Esophagus (tissue), 2 donors: Measurements from ENCODE around the gene RPS2. TPM values are rescaled to one million over a fixed set of nuclear protein-coding genes. Genes with fewer than 3 reads are reported as not detected.
"Not testable (repeated sequence)": the region's sequence is repeated elsewhere in the genome, so short reads cannot be mapped to it uniquely, and the experiment has no call there.

Experiments used
- H3K27ac ChIP-seq, 2 donors: one replicate each; pipeline ENCODE4 v1.5.1; 2013; ENCODE audit warnings: low read depth in 2 of 2, mild to moderate bottlenecking in 2 of 2, inconsistent platforms in 1 of 2, low read length in 1 of 2, moderate library complexity in 1 of 2
- H3K27me3 ChIP-seq, 2 donors: one replicate each; pipeline ENCODE4 v1.6.1; 2013; ENCODE audit warnings: low read length in 2 of 2, control low read depth in 1 of 2, mild to moderate bottlenecking in 1 of 2; ENCODE audit not compliant: insufficient read depth in 2 of 2, control insufficient read depth in 1 of 2
- H3K36me3 ChIP-seq, 2 donors: one replicate each; pipeline ENCODE4 v1.6.1; 2013; ENCODE audit warnings: low read length in 1 of 2; ENCODE audit not compliant: control insufficient read depth in 2 of 2, insufficient read depth in 2 of 2
- H3K4me1 ChIP-seq, 2 donors: one replicate each; pipeline ENCODE4 v1.6.1; 2013; ENCODE audit warnings: low read length in 1 of 2; ENCODE audit not compliant: control insufficient read depth in 2 of 2, insufficient read depth in 2 of 2
- H3K4me3 ChIP-seq, 2 donors: one replicate each; pipeline ENCODE4 v1.5.1; 2013; ENCODE audit warnings: low read length in 2 of 2, mild to moderate bottlenecking in 2 of 2, low read depth in 1 of 2, moderate library complexity in 1 of 2
- H3K9me3 ChIP-seq, 2 donors: one replicate each; pipeline ENCODE4 v1.6.1; 2013; ENCODE audit warnings: mild to moderate bottlenecking in 2 of 2, low read depth in 1 of 2, low read length in 1 of 2, moderate library complexity in 1 of 2; ENCODE audit not compliant: control insufficient read depth in 2 of 2, insufficient read depth in 1 of 2
- WGBS, 2 donors: extraction: QIAGEN DNeasy Blood & Tissue Kit; methylation state at CpG; one replicate each; pipeline ENCODE4 v1.1.7; 2013; 5-methylcytosine and 5-hydroxymethylcytosine counted together
- polyA plus RNA-seq, 2 donors: library from polyadenylated mRNA; stranded (reverse); fragments of 200-250 nt; gene quantifications; one replicate each; pipeline ENCODE4 v1.2.3, GENCODE V29; 2013
- donor health status: healthy with polysubstance abuse.
- donor health status: Bipolar disorder and iron deficiency.

Gene RPS2
- polyA plus RNA-seq, 2 donors: 2,871 to 3,908 TPM

- Histone ChIP-seq H3K4me1 (peaks cover 6% of the 10 kb centered on the region in 2 donors), H3K27ac (no peak overlapping the region), H3K9me3 (no peaks in the 10 kb centered on the region), H3K27me3 (no peaks in the 10 kb centered on the region), H3K4me3 (no peak overlapping the region), H3K36me3 (peaks cover 0 to 2% of the 10 kb centered on the region in 2 donors)
- 81 to 85% methylated on average over 19 of the region's 19 CpGs for WGBS, 2 donors
Observed at GRCh38 chr16:1945559-1946391, 18.9 kb downstream of the RPS2 start.

GRCh38 chr16:1944612-1945199, 19.9 kb downstream of the RPS2 start:
- no peak overlapping the region for H3K27ac ChIP-seq
- no peaks in the 10 kb centered on the region for H3K27me3 ChIP-seq
- H3K9me3 ChIP-seq: no peaks in the 10 kb centered on the region
- H3K4me3 ChIP-seq: no peak overlapping the region
- peaks cover 0 to 2% of the 10 kb centered on the region in 2 donors for H3K4me1 ChIP-seq
- H3K36me3 ChIP-seq: peaks cover 0 to 7% of the 10 kb centered on the region in 2 donors
- 92% methylated on average over 21 of the region's 21 CpGs for WGBS, 2 donors

GRCh38 chr16:1942810-1943726, 21.6 kb downstream of the RPS2 start, which contains the start of gene MSRB1:
Gene MSRB1 (minus strand): TSS chr16:1943199. CDS start chr16:1943156, 43 bp downstream.
- H3K27me3 ChIP-seq: no peaks in the 10 kb centered on the region
- H3K9me3 ChIP-seq: no peaks in the 10 kb centered on the region
- H3K27ac ChIP-seq: peak within 1 kb of the TSS; percentile 83 to 94
- peak within 1 kb of the TSS; percentile 74 to 87 for H3K4me3 ChIP-seq
- H3K4me1 ChIP-seq: peaks cover 0 to 2% of the 10 kb centered on the region in 2 donors
- WGBS, 2 donors: 1% methylated on average over 66 to 77 of the region's 77 CpGs
- peaks cover 0 to 21% of the 10 kb centered on the region in 2 donors for H3K36me3 ChIP-seq

- Histone ChIP-seq H3K36me3 (peaks cover 0 to 24% of the 10 kb centered on the region in 2 donors), H3K27ac (peak overlapping the region; percentile 83 to 94), H3K9me3 (no peaks in the 10 kb centered on the region), H3K27me3 (no peaks in the 10 kb centered on the region), H3K4me1 (peaks cover 0 to 2% of the 10 kb centered on the region in 2 donors), H3K4me3 (peak overlapping the region; percentile 74 to 87)
- WGBS, 2 donors: 12 to 17% methylated on average over 15 to 17 of the region's 17 CpGs
Observed at GRCh38 chr16:1942047-1942809, 22.4 kb downstream of the RPS2 start.

GRCh38 chr16:1941162-1942046, 23.2 kb downstream of the RPS2 start:
- H3K27me3 ChIP-seq: no peaks in the 10 kb centered on the region
- H3K4me3 ChIP-seq: peak overlapping the region in 1 of 2 donors; percentile 87
- 65 to 86% methylated on average over 30 of the region's 30 CpGs for WGBS, 2 donors
- H3K9me3 ChIP-seq: no peaks in the 10 kb centered on the region
- peak overlapping the region; percentile 83 to 94 for H3K27ac ChIP-seq
- peaks cover 0 to 2% of the 10 kb centered on the region in 2 donors for H3K4me1 ChIP-seq
- peaks cover 0 to 28% of the 10 kb centered on the region in 2 donors for H3K36me3 ChIP-seq

- Histone ChIP-seq H3K4me3 (no peak overlapping the region), H3K36me3 (peaks cover 0 to 28% of the 10 kb centered on the region in 2 donors), H3K27ac (no peak overlapping the region), H3K27me3 (no peaks in the 10 kb centered on the region), H3K4me1 (peaks cover 0 to 2% of the 10 kb centered on the region in 2 donors), H3K9me3 (no peaks in the 10 kb centered on the region)
- 72 to 87% methylated on average over 22 to 23 of the region's 23 CpGs for WGBS, 2 donors
Observed at GRCh38 chr16:1940273-1941161, 24.1 kb downstream of the RPS2 start.

- not testable (repeated sequence) for H3K27ac ChIP-seq, H3K4me3 ChIP-seq, H3K9me3 ChIP-seq, H3K4me1 ChIP-seq, H3K27me3 ChIP-seq
- peaks cover 0 to 28% of the 10 kb centered on the region in 2 donors for H3K36me3 ChIP-seq
- WGBS, 2 donors: 81 to 94% methylated on average over 8 of the region's 8 CpGs
Observed at GRCh38 chr16:1939833-1940232, 24.8 kb downstream of the RPS2 start.
